T follicular helper cell (primary cell): ENCODE measurements around the gene B9D2.
"Not testable (repeated sequence)": the region's sequence is repeated elsewhere in the genome, so short reads cannot be mapped to it uniquely, and the experiment has no call there.

Source experiments
- DNase-seq: peaks from one replicate; pipeline ENCODE4 v3.0.0-alpha.2; 2020; ENCODE audit warnings: low read depth
- total RNA-seq, 2 experiments: gene quantifications; one replicate each; lab custom pipeline; 2026; lab: John Stamatoyannopoulos, UW

Gene B9D2, protein sequence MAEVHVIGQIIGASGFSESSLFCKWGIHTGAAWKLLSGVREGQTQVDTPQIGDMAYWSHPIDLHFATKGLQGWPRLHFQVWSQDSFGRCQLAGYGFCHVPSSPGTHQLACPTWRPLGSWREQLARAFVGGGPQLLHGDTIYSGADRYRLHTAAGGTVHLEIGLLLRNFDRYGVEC
- total RNA-seq = 4.9 to 14.9 reads per million in 2 experiments

GRCh38 chr19:41363753-41364523 lies at the start of gene B9D2:
TSS of gene B9D2 (minus strand) at chr19:41364149. CDS start at chr19:41363519, 630 bp downstream.
- DNase-seq = peak; percentile 96

- DNase-seq = no peak
Measured at GRCh38 chr19:41412953-41413352, 49.0 kb upstream of the B9D2 start.

GRCh38 chr19:41411968-41412265 lies 48.0 kb upstream of the B9D2 start:
- no peak for DNase-seq

GRCh38 chr19:41411100-41411967 lies 47.4 kb upstream of the B9D2 start:
- no peak for DNase-seq

DNA sequence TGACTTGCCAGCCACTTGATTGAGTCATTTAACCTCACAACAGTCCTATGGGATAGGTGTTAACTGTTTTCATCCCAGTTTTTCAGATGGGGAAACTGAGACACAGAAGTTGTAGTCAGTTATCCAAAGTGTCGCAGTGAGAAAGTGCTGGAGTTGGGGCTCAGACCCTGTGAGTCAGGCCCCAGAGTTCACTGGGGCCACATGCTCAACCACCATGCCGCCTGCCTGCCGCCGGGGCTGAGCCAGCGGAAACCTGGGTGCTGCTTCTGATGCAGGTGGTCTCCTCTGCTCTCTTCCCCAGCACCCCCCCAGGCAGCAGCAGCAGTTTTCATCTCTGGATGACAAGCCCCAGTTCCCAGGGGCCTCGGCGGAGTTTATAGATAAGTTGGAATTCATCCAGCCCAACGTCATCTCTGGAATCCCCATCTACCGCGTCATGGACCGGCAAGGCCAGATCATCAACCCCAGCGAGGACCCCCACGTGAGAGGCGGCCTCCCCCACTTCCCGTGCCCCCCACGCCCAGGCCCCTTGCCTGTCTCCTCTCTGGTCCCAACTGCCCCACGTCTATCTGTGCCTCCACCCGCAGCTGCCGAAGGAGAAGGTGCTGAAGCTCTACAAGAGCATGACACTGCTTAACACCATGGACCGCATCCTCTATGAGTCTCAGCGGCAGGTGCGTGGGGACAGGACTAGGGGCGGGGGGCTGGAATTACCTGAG lies 46.5 kb upstream of the B9D2 start:
- no peak for DNase-seq

- DNase-seq = no peak
Measured at GRCh38 chr19:41409288-41409687, 45.3 kb upstream of the B9D2 start.

DNA sequence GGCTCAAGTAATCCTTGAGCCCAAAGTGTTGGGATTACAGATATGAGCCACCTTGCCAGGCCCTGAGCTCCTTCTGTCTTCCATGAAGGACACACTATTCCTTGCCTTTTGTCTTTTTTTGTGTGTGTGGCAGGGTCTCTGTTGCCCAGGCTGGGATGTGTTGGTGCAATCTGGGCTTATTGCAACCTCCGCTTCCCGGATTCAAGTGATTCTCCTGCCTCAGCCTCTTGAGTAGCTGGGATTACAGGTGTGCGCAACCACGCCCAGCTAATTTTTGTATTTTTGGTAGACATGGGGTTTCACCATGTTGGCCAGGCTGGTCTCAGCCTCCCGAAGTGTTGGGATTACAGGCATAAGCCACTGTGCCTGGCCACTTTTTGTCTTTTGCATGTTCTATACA lies 44.9 kb upstream of the B9D2 start:
- DNase-seq = not testable (repeated sequence)

GRCh38 chr19:41408256-41408655 lies 44.3 kb upstream of the B9D2 start:
- no peak for DNase-seq

DNA sequence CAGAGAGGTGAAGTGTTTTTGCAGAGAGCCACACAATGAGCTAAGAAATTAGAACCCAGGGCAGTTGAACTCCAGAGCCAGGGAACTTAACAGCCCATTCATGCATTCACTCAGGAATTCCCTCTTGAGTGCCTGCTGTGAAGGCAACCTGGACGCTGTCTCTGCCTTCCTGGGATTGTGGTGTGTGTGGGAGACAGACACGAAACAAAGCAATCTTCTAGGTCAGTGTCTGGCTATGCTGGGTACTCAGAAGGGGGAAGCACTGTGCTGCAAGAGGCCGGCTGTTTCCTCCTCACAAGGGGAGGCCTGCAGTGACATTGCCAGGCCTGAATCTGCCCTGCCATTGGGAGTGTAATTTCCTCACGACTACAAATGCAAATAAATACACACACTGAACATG lies 43.3 kb upstream of the B9D2 start:
- no peak for DNase-seq

- DNase-seq = no peak
Measured at GRCh38 chr19:41405776-41406175, 41.8 kb upstream of the B9D2 start.

DNA sequence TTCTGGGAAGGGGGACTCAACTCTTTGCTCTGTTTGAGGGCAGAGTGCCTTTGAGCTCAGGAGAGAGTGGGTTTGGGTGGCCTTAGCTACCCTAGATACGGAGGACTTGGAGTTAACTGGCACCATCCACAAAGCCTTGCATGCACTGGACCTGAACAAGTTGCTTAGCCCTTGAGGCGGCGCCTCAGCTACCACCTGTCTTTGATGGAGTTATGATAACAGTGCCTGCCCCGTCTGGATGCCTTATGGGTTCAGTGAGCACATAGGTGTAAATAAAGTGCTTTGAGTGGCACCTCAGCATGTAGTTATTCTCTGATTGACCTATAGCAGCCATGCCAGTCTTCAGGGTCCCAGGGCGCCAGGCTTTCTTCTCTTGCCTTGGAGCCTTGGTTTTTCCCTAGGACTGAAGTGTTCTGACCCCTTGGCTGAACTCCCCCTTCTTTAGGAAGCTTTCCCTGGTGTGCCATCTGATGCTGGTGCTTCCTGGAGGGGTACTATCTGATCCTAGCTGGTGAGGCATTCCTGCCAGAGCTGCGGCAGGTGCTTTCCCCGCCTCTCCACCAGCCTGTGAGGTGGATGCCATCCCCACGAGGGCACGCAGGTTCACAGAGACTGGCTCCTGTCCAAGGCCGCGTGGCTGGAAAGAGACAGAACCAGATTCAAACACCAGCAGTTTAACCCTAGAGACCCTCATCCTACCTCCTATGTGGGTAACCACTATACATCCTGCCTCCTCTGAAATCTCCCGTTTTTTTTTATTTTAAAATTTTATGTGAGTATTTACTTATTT lies 39.4 kb upstream of the B9D2 start:
- DNase-seq = no peak

GRCh38 chr19:41402010-41402409 lies 38.1 kb upstream of the B9D2 start:
- no peak for DNase-seq

DNA sequence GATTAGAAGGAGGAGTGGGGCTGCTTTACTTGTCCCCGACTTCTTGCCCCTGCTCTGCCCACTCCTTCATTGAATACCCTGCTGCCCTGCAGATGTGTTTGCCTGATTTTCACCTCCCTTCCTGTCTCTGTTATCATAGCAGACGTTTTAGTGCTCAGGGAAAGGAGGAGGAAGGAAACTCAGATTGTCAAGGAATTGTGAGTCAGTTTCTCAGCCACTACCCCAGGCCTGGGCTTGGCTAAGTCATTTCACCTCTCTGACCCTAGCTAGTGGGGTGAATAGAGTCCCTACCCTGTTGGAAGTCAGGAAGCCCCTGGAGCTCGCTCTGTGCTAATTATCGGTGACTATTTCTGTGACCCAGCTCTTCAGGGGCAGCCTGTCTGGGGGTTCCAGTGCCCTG lies 37.5 kb upstream of the B9D2 start:
- no peak for DNase-seq

DNA sequence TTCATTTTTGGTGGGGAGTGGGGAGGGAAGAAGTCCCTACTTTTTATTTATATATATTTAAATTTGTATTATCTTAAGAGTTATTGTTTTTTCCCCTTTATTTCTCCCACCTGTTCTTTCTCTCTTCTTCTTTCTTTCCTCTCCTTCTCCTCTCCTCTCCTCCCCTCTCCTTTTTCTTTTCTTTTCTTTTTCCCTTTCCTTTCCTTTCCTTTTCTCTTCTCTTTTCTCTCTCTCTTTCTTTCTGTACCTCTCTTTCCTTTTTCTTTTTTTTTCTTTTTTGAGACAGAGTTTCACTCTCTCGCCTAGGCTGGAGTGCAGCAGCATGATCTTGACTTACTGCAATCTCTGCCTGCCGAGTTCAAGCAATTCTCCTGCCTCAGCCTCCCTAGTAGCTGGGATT lies 35.6 kb upstream of the B9D2 start:
- DNase-seq = no peak

DNA sequence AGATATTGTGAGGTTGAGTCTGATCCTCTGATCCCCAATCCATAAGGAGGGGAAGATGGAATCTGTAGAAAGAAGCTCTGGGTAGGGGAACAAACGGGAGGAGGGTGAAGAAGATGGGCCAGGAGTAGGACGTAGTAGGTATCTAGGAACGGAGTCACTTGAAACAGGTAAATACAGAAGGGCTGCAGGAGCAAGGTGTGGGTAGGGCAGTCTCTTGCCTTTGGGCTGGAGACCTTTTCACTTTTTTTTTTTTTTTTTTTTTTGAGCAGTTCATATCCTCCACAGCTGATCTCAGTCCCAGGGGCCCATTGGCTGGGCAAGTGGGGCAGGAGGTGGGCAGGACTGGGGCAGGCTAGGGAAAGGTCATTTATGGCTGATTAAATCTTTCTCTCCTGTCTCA lies 35.1 kb upstream of the B9D2 start:
- DNase-seq = no peak

- DNase-seq = no peak
Measured at GRCh38 chr19:41398598-41398997, 34.6 kb upstream of the B9D2 start.

GRCh38 chr19:41398050-41398418 lies 34.1 kb upstream of the B9D2 start:
- no peak for DNase-seq

GRCh38 chr19:41397086-41398049 lies 33.4 kb upstream of the B9D2 start, which contains the start of the genes BCKDHA and EXOSC5:
TSS of gene BCKDHA (plus strand) at chr19:41397818. CDS start at chr19:41397828, 10 bp downstream.
TSS of gene EXOSC5 (minus strand) at chr19:41397359. CDS start at chr19:41397328, 31 bp downstream.
- peak; percentile 99 for DNase-seq

DNA sequence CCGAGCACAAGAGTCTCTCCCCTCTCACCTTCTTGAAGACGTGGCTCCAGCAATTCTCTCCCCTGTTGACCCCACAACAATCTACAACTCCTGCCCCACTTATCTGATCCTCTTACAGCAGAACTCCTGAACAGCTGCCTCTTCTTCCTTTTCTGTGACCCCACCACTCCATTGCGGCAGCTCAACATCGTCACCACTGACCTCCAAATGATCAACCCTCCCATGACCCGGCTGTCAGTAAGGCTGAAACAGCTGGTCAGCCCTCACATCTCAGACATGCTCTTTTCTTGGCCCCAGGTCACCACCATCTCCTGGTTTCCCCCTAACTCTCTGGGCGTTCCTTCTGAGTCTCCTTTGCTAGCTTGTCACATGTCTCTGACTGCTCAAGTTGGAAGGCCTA lies 31.4 kb upstream of the B9D2 start:
- DNase-seq = no peak

- DNase-seq = no peak
Measured at GRCh38 chr19:41392775-41393174, 28.8 kb upstream of the B9D2 start.
